ENCODE measurements around the gene ROR1.

DNA sequence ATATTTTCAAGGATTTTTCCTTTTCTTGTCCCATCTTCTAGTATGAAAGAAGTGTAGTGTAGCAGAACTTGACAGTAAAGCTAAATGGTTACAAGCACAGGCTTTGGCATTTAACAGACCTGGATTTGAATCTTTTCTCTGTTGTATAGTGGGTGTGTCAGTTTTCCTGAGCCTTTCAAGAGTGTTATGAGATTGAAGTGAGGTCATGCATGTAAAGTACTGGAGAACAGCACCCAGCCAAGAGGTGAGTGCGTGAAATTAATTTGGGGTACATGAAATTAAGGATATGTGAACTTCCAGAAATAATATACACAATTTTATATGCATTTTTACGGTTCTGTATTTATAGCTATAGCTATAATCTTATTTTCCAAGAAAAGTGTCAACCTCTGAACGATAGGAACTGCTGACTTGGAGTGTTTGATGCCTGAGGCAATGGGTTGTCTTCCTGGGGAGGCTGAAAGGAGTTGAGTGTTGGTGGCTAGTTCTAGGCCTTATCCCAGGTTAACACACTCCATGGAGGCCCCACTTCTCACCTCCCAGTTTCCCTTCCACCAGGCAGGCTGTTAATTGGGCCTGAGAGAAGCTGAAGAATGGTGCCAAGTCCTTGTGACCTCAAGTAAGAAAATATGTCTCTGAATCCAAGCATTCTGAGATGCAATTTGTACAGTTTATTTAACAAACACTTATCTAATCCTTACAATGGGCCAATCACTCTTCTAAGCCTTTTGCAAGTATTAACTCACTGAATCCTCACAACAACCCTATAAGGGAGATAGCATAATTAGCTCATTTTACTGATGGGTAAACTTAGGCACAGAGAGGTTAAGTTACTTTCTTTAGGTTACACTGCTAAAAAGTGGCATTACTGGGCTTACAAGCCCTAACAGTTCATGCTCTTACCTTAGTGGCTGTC is 4.4 kb downstream of the ROR1 start:
- TF ChIP-seq, protein P1, sequence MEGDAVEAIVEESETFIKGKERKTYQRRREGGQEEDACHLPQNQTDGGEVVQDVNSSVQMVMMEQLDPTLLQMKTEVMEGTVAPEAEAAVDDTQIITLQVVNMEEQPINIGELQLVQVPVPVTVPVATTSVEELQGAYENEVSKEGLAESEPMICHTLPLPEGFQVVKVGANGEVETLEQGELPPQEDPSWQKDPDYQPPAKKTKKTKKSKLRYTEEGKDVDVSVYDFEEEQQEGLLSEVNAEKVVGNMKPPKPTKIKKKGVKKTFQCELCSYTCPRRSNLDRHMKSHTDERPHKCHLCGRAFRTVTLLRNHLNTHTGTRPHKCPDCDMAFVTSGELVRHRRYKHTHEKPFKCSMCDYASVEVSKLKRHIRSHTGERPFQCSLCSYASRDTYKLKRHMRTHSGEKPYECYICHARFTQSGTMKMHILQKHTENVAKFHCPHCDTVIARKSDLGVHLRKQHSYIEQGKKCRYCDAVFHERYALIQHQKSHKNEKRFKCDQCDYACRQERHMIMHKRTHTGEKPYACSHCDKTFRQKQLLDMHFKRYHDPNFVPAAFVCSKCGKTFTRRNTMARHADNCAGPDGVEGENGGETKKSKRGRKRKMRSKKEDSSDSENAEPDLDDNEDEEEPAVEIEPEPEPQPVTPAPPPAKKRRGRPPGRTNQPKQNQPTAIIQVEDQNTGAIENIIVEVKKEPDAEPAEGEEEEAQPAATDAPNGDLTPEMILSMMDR (IDR thresholded peaks at IDR 0.05), result no peak
- no peak for TF ChIP-seq POLR2A (IDR thresholded peaks at IDR 0.05)
- no peak for TF ChIP-seq EP300 (IDR thresholded peaks at IDR 0.05)
